ENCODE data around the gene C1QTNF7.
A peak's percentile ranks its signal among the peaks of the same experiment; 100 is the strongest.

C1QTNF7 gene

DNA sequence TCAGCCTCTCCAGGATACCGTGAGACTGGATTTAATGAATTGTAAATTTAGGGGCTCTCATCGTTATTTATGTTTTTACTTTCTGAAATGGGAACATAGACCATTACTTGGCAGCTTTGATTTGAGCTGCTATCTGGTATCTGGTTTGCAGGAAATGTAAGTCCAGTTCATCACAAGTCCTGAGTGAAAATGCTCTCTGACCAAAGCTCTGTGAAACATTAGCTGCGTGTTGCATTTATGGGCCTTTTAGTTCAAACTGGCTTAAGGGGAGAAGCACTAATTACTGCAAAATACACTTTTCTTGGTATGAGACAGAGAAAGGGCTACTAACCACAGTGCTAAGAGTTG lies 42.3 kb downstream of the C1QTNF7 start:
- CTCF ChIA-PET: interaction anchor here (0.6 to 2.8 kb wide), 7 partner anchors 9 to 286 kb away, joined by 3 to 22 read pairs (median 5); no protein-coding TSS in a partner anchor
- H3K27ac ChIP-seq (ENCODE audit: extremely low read depth, low read depth, low read length): no peak overlapping the region
- H3K4me1 ChIP-seq (ENCODE audit: control insufficient read depth, insufficient read depth, low read length): no peaks in the 10 kb centered on the region
- POLR2A ChIA-PET: interaction anchor here (1.2 kb wide), 1 partner anchor 211 kb away, joined by 3 read pairs; no protein-coding TSS in a partner anchor
- no peaks in the 10 kb centered on the region for H3K9me3 ChIP-seq (ENCODE audit: control insufficient read depth, insufficient read depth, low read depth, low read length)
- TF ChIP-seq, protein P1, sequence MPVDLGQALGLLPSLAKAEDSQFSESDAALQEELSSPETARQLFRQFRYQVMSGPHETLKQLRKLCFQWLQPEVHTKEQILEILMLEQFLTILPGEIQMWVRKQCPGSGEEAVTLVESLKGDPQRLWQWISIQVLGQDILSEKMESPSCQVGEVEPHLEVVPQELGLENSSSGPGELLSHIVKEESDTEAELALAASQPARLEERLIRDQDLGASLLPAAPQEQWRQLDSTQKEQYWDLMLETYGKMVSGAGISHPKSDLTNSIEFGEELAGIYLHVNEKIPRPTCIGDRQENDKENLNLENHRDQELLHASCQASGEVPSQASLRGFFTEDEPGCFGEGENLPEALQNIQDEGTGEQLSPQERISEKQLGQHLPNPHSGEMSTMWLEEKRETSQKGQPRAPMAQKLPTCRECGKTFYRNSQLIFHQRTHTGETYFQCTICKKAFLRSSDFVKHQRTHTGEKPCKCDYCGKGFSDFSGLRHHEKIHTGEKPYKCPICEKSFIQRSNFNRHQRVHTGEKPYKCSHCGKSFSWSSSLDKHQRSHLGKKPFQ (tag by site-specific recombination; IDR thresholded peaks at IDR 0.05): no peak
- TF ChIP-seq ZNF138 (tag by site-specific recombination; IDR thresholded peaks at IDR 0.05; ENCODE audit: borderline replicate concordance): no peak
- TF ChIP-seq, protein P2, sequence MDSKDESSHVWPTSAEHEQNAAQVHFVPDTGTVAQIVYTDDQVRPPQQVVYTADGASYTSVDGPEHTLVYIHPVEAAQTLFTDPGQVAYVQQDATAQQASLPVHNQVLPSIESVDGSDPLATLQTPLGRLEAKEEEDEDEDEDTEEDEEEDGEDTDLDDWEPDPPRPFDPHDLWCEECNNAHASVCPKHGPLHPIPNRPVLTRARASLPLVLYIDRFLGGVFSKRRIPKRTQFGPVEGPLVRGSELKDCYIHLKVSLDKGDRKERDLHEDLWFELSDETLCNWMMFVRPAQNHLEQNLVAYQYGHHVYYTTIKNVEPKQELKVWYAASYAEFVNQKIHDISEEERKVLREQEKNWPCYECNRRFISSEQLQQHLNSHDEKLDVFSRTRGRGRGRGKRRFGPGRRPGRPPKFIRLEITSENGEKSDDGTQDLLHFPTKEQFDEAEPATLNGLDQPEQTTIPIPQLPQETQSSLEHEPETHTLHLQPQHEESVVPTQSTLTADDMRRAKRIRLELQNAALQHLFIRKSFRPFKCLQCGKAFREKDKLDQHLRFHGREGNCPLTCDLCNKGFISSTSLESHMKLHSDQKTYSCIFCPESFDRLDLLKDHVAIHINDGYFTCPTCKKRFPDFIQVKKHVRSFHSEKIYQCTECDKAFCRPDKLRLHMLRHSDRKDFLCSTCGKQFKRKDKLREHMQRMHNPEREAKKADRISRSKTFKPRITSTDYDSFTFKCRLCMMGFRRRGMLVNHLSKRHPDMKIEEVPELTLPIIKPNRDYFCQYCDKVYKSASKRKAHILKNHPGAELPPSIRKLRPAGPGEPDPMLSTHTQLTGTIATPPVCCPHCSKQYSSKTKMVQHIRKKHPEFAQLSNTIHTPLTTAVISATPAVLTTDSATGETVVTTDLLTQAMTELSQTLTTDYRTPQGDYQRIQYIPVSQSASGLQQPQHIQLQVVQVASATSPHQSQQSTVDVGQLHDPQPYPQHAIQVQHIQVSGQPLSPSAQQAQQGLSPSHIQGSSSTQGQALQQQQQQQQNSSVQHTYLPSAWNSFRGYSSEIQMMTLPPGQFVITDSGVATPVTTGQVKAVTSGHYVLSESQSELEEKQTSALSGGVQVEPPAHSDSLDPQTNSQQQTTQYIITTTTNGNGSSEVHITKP (tag by site-specific recombination; IDR thresholded peaks at IDR 0.05): no peak
- TF ChIP-seq ZFP41 (tag by site-specific recombination; IDR thresholded peaks at IDR 0.05; ENCODE audit: borderline replicate concordance): no peak
- no peak for TF ChIP-seq ZNF140 (tag by site-specific recombination; IDR thresholded peaks at IDR 0.05)
- TF ChIP-seq ZFHX2 (tag by site-specific recombination; conservative IDR thresholded peaks at IDR 0.05): no peak
- no peak for TF ChIP-seq ZNF596 (tag by site-specific recombination; IDR thresholded peaks at IDR 0.05)
- TF ChIP-seq ZNF394 (tag by site-specific recombination; IDR thresholded peaks at IDR 0.05; ENCODE audit: borderline replicate concordance): no peak
- TF ChIP-seq ZNF214 (tag by site-specific recombination; IDR thresholded peaks at IDR 0.05; ENCODE audit: borderline replicate concordance): no peak
- TF ChIP-seq HOXD13 (CRISPR knock-in tag; IDR thresholded peaks at IDR 0.05; ENCODE audit: borderline replicate concordance): no peak
- TF ChIP-seq GLIS2 (tag by site-specific recombination; IDR thresholded peaks at IDR 0.05): no peak
- TF ChIP-seq, protein P3, sequence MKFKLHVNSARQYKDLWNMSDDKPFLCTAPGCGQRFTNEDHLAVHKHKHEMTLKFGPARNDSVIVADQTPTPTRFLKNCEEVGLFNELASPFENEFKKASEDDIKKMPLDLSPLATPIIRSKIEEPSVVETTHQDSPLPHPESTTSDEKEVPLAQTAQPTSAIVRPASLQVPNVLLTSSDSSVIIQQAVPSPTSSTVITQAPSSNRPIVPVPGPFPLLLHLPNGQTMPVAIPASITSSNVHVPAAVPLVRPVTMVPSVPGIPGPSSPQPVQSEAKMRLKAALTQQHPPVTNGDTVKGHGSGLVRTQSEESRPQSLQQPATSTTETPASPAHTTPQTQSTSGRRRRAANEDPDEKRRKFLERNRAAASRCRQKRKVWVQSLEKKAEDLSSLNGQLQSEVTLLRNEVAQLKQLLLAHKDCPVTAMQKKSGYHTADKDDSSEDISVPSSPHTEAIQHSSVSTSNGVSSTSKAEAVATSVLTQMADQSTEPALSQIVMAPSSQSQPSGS (tag by site-specific recombination; IDR thresholded peaks at IDR 0.05; ENCODE audit: low read depth): no peak
- no peak for TF ChIP-seq ZNF311 (tag by site-specific recombination; IDR thresholded peaks at IDR 0.05; ENCODE audit: borderline replicate concordance)
- no peak for TF ChIP-seq TCF7L2 (IDR thresholded peaks at IDR 0.05; ENCODE audit: borderline replicate concordance, low read depth, low read length)
- TF ChIP-seq ZNF114 (tag by site-specific recombination; IDR thresholded peaks at IDR 0.05): no peak
- no peak for TF ChIP-seq ZNF169 (tag by site-specific recombination; IDR thresholded peaks at IDR 0.05)
- TF ChIP-seq, protein P4, sequence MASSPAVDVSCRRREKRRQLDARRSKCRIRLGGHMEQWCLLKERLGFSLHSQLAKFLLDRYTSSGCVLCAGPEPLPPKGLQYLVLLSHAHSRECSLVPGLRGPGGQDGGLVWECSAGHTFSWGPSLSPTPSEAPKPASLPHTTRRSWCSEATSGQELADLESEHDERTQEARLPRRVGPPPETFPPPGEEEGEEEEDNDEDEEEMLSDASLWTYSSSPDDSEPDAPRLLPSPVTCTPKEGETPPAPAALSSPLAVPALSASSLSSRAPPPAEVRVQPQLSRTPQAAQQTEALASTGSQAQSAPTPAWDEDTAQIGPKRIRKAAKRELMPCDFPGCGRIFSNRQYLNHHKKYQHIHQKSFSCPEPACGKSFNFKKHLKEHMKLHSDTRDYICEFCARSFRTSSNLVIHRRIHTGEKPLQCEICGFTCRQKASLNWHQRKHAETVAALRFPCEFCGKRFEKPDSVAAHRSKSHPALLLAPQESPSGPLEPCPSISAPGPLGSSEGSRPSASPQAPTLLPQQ (tag by site-specific recombination; IDR thresholded peaks at IDR 0.05): no peak
- no peak for TF ChIP-seq WT1 (tag by site-specific recombination; IDR thresholded peaks at IDR 0.05)
- no peak for TF ChIP-seq ZNF629 (tag by site-specific recombination; IDR thresholded peaks at IDR 0.05)
- peak overlapping the region; percentile 37 for H3K4me3 ChIP-seq (ENCODE audit: low read depth, low read length)
- H3K36me3 ChIP-seq (ENCODE audit: control insufficient read depth in 2 of 2, insufficient read depth in 1 of 2, low read length in 2 of 2): no peaks in the 10 kb centered on the region
